HEK293 (cell line): ENCODE data around the gene NSUN6.

Experiments
- BCL11B ChIP-seq: fragments of 450-650 bp; formaldehyde crosslinking; IDR thresholded peaks from 2 replicates; pipeline ENCODE4 v1.5.1; 2016; ENCODE audit warnings: low read depth, missing biosample characterization, missing genetic modification characterization
- SP2 ChIP-seq: fragments of 450-650 bp; formaldehyde crosslinking; IDR thresholded peaks from 2 replicates; pipeline ENCODE4 v1.5.1; 2016; ENCODE audit warnings: missing biosample characterization, missing genetic modification characterization
- ZNF211 ChIP-seq: fragments of 450-650 bp; formaldehyde crosslinking; IDR thresholded peaks from 2 replicates; pipeline ENCODE4 v1.5.1; 2016; ENCODE audit warnings: low read depth, missing biosample characterization, missing genetic modification characterization
- ZNF670 ChIP-seq: fragments of 450-650 bp; formaldehyde crosslinking; IDR thresholded peaks from 2 replicates; pipeline ENCODE4 v1.5.1; 2016; ENCODE audit warnings: missing biosample characterization, missing genetic modification characterization, low read depth
- TF ChIP-seq, protein P1 (sequence below): fragments of 450-650 bp; formaldehyde crosslinking; IDR thresholded peaks from 2 replicates; pipeline ENCODE4 v1.5.1; 2016; ENCODE audit warnings: missing biosample characterization, missing genetic modification characterization, low read depth
- TF ChIP-seq, protein P2 (sequence below): fragments of 450-650 bp; formaldehyde crosslinking; IDR thresholded peaks from 2 replicates; pipeline ENCODE4 v1.5.1; 2016; ENCODE audit warnings: missing biosample characterization, missing genetic modification characterization
- TF ChIP-seq, protein P3 (sequence below): fragments of 450-650 bp; formaldehyde crosslinking; IDR thresholded peaks from 2 replicates; pipeline ENCODE4 v1.5.1; 2017; ENCODE audit warnings: missing biosample characterization, missing genetic modification characterization
- TF ChIP-seq, protein P4 (sequence below): fragments of 450-650 bp; formaldehyde crosslinking; conservative IDR thresholded peaks from 2 replicates; pipeline ENCODE4 v1.5.1; 2016; ENCODE audit warnings: low read depth, missing biosample characterization, missing genetic modification characterization

DNA sequence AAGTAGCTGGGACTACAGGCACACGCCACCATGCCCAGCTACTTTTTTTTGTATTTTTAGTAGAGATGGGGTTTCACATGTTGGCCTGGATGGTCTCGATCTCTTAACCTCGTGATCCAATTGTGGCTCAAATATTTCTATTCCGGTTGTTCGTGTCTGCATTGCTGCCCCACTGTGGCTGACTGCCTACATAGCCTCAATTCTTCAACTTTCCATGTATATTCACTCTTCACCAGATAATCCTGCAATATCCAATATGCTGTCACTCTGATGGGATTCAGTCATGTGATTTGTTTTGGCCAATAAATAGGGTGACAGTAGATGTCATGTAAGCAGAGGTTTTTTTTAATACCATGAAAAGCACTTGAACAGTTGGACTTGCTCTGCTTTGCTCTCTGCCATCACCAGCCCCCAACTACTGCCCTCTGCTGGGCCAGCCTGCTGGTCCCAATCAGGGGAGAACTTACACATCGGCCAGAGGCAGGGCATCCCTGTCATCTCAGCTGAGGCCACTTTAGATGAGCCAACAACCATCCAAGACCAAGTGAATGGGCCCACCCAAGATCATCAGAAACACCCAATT, 56.7 kb downstream of the NSUN6 start:
- TF ChIP-seq ZNF670 (tag by site-specific recombination) (no peak), BCL11B (tag by site-specific recombination) (no peak), SP2 (tag by site-specific recombination) (no peak), ZNF211 (no peak)
- TF ChIP-seq, protein P1, sequence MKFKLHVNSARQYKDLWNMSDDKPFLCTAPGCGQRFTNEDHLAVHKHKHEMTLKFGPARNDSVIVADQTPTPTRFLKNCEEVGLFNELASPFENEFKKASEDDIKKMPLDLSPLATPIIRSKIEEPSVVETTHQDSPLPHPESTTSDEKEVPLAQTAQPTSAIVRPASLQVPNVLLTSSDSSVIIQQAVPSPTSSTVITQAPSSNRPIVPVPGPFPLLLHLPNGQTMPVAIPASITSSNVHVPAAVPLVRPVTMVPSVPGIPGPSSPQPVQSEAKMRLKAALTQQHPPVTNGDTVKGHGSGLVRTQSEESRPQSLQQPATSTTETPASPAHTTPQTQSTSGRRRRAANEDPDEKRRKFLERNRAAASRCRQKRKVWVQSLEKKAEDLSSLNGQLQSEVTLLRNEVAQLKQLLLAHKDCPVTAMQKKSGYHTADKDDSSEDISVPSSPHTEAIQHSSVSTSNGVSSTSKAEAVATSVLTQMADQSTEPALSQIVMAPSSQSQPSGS (tag by site-specific recombination), result no peak
- TF ChIP-seq, protein P2, sequence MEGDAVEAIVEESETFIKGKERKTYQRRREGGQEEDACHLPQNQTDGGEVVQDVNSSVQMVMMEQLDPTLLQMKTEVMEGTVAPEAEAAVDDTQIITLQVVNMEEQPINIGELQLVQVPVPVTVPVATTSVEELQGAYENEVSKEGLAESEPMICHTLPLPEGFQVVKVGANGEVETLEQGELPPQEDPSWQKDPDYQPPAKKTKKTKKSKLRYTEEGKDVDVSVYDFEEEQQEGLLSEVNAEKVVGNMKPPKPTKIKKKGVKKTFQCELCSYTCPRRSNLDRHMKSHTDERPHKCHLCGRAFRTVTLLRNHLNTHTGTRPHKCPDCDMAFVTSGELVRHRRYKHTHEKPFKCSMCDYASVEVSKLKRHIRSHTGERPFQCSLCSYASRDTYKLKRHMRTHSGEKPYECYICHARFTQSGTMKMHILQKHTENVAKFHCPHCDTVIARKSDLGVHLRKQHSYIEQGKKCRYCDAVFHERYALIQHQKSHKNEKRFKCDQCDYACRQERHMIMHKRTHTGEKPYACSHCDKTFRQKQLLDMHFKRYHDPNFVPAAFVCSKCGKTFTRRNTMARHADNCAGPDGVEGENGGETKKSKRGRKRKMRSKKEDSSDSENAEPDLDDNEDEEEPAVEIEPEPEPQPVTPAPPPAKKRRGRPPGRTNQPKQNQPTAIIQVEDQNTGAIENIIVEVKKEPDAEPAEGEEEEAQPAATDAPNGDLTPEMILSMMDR (tag by site-specific recombination), result no peak
- TF ChIP-seq, protein P3, sequence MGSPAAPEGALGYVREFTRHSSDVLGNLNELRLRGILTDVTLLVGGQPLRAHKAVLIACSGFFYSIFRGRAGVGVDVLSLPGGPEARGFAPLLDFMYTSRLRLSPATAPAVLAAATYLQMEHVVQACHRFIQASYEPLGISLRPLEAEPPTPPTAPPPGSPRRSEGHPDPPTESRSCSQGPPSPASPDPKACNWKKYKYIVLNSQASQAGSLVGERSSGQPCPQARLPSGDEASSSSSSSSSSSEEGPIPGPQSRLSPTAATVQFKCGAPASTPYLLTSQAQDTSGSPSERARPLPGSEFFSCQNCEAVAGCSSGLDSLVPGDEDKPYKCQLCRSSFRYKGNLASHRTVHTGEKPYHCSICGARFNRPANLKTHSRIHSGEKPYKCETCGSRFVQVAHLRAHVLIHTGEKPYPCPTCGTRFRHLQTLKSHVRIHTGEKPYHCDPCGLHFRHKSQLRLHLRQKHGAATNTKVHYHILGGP (tag by site-specific recombination), result no peak
- TF ChIP-seq, protein P4, sequence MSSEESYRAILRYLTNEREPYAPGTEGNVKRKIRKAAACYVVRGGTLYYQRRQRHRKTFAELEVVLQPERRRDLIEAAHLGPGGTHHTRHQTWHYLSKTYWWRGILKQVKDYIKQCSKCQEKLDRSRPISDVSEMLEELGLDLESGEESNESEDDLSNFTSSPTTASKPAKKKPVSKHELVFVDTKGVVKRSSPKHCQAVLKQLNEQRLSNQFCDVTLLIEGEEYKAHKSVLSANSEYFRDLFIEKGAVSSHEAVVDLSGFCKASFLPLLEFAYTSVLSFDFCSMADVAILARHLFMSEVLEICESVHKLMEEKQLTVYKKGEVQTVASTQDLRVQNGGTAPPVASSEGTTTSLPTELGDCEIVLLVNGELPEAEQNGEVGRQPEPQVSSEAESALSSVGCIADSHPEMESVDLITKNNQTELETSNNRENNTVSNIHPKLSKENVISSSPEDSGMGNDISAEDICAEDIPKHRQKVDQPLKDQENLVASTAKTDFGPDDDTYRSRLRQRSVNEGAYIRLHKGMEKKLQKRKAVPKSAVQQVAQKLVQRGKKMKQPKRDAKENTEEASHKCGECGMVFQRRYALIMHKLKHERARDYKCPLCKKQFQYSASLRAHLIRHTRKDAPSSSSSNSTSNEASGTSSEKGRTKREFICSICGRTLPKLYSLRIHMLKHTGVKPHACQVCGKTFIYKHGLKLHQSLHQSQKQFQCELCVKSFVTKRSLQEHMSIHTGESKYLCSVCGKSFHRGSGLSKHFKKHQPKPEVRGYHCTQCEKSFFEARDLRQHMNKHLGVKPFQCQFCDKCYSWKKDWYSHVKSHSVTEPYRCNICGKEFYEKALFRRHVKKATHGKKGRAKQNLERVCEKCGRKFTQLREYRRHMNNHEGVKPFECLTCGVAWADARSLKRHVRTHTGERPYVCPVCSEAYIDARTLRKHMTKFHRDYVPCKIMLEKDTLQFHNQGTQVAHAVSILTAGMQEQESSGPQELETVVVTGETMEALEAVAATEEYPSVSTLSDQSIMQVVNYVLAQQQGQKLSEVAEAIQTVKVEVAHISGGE (tag by site-specific recombination), result no peak
